ENCODE measurements around the gene BPIFB1.

BPIFB1 gene

DNA sequence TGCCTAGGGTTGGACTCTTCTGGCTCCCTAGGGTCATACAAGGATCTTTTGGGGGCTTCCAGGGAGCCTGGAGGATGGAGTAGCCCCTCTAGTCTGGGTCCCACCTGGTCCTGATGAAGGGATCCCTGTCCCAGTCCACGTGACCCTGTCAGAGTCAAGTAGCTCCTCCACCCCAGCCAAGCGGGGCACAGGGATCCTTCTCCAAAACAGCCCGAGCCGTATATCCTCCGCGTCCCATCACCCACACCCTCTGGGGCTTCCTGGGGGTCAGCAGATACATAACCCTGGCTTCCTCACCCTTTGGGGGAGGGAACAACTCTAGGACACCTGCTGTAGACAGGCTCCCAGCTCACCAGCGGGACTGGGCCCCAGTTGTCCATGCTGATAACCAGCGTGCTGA is 28.0 kb downstream of the BPIFB1 start:
- TF ChIP-seq, protein P1, sequence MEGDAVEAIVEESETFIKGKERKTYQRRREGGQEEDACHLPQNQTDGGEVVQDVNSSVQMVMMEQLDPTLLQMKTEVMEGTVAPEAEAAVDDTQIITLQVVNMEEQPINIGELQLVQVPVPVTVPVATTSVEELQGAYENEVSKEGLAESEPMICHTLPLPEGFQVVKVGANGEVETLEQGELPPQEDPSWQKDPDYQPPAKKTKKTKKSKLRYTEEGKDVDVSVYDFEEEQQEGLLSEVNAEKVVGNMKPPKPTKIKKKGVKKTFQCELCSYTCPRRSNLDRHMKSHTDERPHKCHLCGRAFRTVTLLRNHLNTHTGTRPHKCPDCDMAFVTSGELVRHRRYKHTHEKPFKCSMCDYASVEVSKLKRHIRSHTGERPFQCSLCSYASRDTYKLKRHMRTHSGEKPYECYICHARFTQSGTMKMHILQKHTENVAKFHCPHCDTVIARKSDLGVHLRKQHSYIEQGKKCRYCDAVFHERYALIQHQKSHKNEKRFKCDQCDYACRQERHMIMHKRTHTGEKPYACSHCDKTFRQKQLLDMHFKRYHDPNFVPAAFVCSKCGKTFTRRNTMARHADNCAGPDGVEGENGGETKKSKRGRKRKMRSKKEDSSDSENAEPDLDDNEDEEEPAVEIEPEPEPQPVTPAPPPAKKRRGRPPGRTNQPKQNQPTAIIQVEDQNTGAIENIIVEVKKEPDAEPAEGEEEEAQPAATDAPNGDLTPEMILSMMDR (conservative IDR thresholded peaks at IDR 0.05; ENCODE audit: low read length), result no peak
- DNase-seq (ENCODE audit: low read depth), result no peak
- no peak overlapping the region for H3K4me3 ChIP-seq (ENCODE audit: low read length)

- no peak overlapping the region for H3K4me3 ChIP-seq (ENCODE audit: low read length)
- DNase-seq (ENCODE audit: low read depth), result no peak
- TF ChIP-seq, protein P1 (conservative IDR thresholded peaks at IDR 0.05; ENCODE audit: low read length), result no peak
Measured at GRCh38 chr20:33311996-33312395, 29.0 kb downstream of the BPIFB1 start.

- no peak for DNase-seq (ENCODE audit: low read depth)
- no peak overlapping the region for H3K4me3 ChIP-seq (ENCODE audit: low read length)
- TF ChIP-seq, protein P1 (conservative IDR thresholded peaks at IDR 0.05; ENCODE audit: low read length), result no peak
Measured at GRCh38 chr20:33312583-33312982, 29.6 kb downstream of the BPIFB1 start.

GRCh38 chr20:33313686-33314314 is 30.8 kb downstream of the BPIFB1 start:
- DNase-seq (ENCODE audit: low read depth), result no peak
- H3K4me3 ChIP-seq (ENCODE audit: low read length), result no peak overlapping the region
- TF ChIP-seq, protein P1 (conservative IDR thresholded peaks at IDR 0.05; ENCODE audit: low read length), result no peak

GRCh38 chr20:33316343-33316742 is 33.3 kb downstream of the BPIFB1 start:
- H3K4me3 ChIP-seq (ENCODE audit: low read length), result no peak overlapping the region
- TF ChIP-seq, protein P1 (conservative IDR thresholded peaks at IDR 0.05; ENCODE audit: low read length), result no peak
- no peak for DNase-seq (ENCODE audit: low read depth)

- H3K4me3 ChIP-seq (ENCODE audit: low read length), result no peak overlapping the region
Measured at GRCh38 chr20:33316958-33317357, 33.9 kb downstream of the BPIFB1 start.

More at GRCh38 chr20:33316958-33317357, 33.9 kb downstream of the BPIFB1 start:
- DNase-seq (ENCODE audit: low read depth), result no peak
- TF ChIP-seq, protein P1 (conservative IDR thresholded peaks at IDR 0.05; ENCODE audit: low read length), result no peak

All from AG10803 (cell line).